Measurements from ENCODE around the gene TIMP3.

DNA sequence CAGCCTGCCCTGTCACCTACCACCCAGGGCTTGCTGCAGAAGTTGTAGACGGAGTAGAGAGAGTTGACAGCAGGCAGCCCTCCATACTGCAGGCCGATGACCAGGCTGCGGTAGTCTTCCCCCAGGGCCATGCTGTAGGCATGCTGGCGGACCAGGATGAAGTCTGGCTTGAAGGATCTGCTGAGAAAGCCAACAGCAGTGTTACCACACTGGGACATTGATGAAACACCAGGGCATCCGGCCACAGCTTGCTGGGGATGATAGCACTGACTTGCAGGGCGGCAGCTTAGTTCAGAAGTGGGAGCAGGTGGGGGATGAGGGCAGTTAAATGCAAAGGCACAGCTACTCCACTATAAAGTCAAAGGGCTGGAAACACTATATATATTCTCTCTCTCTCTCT lies 67.4 kb downstream of the TIMP3 start:
- no peak for TF ChIP-seq ZNF274 (IDR thresholded peaks at IDR 0.05; ENCODE audit: low read depth, low read length)
- no peak for TF ChIP-seq YY1 (IDR thresholded peaks at IDR 0.05; ENCODE audit: insufficient read depth, insufficient read length)
